Measurements from ENCODE around the gene FNDC4.
"Not testable (repeated sequence)": the region's sequence is repeated elsewhere in the genome, so short reads cannot be mapped to it uniquely, and the experiment has no call there.

The FNDC4 gene

DNA sequence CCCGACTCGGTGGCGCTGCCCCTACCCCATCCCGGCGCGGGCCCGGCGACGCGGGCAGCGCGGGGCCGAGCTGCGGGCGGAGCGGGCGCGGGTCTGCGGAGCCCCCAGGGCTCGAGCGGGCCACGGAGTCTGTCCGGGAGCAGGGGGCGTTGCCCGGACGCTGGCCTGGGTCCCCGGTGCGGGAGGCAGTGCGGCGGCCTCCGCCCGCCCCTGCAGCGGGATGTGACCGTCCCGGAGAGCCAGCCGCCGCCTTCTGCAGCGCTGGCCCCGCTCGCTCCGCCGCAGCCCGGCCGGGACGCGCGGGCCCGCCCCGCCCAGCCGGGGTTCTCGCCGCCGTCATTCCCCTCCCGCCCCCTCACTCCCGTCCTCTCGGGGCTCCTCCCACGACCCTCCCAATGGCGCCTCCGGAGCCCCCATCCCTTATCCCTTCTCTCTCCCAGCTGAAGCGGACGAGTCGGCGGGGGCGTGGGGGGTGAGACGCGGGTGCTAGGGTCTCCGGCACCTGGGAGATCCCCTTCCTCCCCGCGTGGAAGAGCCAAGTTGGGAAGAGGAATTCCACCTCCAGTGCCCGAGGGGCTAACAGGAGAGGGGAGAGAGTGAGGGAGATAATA lies at the start of gene FNDC4:
TSS of gene FNDC4 (minus strand) at position 257 of the 611 bp plus-strand sequence. CDS start 521 bp downstream, outside the sequence.
- no peak for DNase-seq

GRCh38 chr2:27544143-27544821 lies 49.3 kb upstream of the FNDC4 start:
- DNase-seq = no peak

DNA sequence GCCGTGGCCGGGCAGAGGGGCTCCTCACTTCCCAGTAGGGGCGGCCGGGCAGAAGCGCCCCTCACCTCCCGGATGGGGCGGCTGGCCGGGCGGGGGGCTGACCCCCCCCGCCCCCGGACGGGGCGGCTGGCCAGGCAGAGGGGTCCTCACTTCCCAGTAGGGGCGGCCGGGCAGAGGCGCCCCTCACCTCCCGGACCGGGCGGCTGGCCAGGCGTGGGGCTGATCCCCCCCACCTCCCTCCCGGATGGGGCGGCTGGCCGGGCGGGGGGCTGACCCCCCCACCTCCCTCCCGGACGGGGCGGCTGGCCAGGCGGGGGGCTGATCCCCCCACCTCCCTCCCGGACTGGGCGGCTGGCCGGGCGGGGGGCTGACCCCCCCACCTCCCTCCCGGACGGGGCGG lies 44.6 kb upstream of the FNDC4 start:
- not testable (repeated sequence) for DNase-seq

DNA sequence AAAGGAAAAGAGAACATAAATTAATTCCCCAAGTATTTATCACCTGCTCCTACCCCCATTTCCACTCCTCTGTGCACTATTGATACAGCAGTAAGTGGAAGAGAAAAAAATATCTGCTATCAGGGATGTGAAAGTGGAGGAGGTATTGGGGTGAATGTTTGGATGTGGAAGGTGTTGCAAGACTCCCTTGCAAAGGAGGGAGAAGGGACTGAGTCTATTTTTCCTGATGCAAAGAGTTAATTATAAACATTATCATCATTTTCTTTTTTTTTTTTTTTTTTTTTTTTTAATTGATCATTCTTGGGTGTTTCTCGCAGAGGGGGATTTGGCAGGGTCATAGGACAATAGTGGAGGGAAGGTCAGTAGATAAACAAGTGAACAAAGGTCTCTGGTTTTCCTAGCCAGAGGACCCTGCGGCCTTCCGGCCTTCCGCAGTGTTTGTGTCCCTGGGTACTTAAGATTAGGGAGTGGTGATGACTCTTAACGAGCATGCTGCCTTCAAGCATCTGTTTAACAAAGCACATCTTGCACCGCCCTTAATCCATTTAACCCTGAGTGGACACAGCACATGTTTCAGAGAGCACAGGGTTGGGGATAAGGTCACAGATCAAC lies 43.9 kb upstream of the FNDC4 start:
- not testable (repeated sequence) for DNase-seq

GRCh38 chr2:27537287-27537686 lies 42.3 kb upstream of the FNDC4 start:
- no peak for DNase-seq

GRCh38 chr2:27531983-27532382 lies 37.0 kb upstream of the FNDC4 start:
- no peak for DNase-seq

GRCh38 chr2:27527182-27527581 lies 32.2 kb upstream of the FNDC4 start:
- DNase-seq = no peak

DNA sequence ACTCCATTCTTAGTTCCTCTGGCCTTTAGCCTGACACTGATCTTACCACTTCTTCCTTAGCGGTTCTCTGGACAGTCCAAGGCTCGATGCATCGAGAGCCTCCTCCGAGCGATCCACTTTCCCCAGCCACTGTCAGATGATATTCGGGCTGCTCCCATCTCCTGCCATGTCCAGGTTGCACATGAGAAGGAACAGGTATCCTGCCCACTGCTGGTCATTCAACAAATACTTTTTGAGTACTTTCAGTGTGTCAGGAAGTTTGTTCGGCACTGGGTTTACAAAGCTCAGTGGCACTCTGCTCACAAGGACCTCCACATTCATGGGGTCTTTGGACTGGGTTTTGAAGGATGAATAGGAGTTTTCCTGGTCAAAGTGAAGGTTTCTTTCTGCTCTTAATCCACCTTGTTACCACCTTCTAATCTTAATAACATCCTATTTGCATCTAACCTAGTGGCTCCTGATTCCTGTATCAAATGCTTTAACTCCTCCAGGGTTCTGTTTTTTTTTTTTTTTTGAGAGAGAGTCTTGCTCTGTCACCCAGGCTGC lies 27.5 kb upstream of the FNDC4 start:
- DNase-seq = no peak

- DNase-seq = no peak
Observed at GRCh38 chr2:27520316-27520715, 25.3 kb upstream of the FNDC4 start.

- DNase-seq = no peak
Observed at GRCh38 chr2:27518782-27519113, 23.7 kb upstream of the FNDC4 start.

- no peak for DNase-seq
Observed at GRCh38 chr2:27518113-27518781, 23.2 kb upstream of the FNDC4 start.

- DNase-seq = no peak
Observed at GRCh38 chr2:27509326-27509725, 14.3 kb upstream of the FNDC4 start.

DNA sequence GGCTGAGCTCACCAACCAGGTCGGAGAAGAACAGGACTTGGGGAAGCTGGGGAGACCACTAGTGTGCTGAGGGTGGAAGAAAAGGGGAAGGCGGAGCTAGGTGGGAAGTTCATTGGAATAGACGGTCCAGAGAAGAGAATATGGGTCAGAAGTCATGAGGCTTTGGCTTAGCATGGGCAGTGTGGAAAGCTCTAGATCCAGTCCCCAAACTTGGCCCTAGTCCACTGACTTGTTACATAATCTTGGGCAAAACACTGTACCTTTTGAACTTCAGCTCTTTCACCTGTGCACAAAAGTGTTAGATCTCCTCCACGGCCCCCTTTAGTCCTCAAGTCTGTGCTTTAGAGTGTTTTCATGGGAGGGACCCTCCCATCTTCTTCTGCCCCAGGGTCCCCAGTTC lies 12.3 kb upstream of the FNDC4 start:
- no peak for DNase-seq

GRCh38 chr2:27506587-27506986 lies 11.6 kb upstream of the FNDC4 start:
- DNase-seq = no peak

GRCh38 chr2:27502142-27502541 lies 7.1 kb upstream of the FNDC4 start:
- DNase-seq = no peak

- no peak for DNase-seq
Observed at GRCh38 chr2:27501042-27501441, 6.0 kb upstream of the FNDC4 start.

DNA sequence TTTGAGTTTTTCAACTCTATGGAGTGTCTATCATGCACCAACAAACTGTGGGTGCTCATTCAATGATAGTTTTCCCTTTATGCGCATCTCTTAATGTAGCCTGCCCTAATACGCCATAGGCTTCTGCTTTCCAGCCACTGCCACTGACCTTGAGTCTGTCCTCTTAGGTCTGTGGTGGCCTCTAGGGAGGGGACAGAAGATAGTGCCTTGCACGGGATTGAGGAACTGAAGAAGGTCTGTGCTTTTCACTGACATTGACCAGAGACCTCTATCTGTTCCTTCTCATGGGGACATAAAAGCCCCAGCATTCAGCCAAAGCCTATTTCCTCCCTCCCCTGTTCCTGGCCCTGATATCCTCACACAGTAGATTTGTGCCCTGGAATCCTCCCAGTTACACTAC lies 4.0 kb upstream of the FNDC4 start:
- no peak for DNase-seq

DNA sequence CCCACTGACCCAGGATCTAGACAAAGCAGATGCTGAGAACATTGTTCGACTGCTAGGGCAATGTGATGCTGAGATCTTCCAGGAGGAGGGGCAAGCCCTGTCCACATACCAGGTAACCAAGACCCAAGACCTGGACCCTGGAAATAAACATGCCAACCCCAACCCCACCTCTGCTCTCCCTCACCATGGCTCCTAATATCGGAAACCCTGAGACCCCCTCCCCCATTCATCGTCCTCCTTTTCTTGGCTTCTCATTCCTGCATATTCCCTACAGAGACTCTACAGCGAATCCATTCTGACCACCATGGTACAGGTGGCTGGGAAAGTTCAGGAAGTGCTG lies 2.3 kb upstream of the FNDC4 start:
- no peak for DNase-seq

- DNase-seq = peak; percentile 18
Observed at GRCh38 chr2:27496357-27497287, 1.6 kb upstream of the FNDC4 start, which contains the start of gene GCKR. Gene GCKR, plus strand, starts transcription at chr2:27496839. Its CDS starts 66 bp downstream, at chr2:27496905.

DNA sequence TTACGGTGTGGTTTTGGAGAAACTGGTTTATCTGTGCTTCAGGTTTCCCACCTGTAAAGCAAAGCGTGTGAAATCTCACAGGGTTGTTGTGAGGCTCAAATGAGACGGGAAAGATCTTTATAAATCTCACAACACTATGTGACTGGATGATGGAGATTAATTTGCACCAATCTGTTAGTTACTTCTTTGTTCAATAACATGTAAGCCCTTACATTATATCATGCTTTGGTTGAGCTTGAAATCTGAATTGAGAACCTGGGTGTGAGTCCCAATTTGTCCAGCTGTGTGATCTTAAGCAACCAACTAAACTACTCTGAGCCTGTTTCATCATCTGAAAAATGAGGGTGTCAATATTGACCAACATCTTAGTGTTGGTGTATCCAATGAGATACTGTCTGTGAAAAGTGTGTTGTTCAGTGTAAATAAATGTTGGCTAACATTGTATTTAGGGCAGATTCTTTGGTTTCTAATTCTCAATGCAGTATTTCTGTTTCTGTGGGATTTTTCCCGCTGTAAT lies 898 bp upstream of the FNDC4 start:
- DNase-seq = no peak

DNA sequence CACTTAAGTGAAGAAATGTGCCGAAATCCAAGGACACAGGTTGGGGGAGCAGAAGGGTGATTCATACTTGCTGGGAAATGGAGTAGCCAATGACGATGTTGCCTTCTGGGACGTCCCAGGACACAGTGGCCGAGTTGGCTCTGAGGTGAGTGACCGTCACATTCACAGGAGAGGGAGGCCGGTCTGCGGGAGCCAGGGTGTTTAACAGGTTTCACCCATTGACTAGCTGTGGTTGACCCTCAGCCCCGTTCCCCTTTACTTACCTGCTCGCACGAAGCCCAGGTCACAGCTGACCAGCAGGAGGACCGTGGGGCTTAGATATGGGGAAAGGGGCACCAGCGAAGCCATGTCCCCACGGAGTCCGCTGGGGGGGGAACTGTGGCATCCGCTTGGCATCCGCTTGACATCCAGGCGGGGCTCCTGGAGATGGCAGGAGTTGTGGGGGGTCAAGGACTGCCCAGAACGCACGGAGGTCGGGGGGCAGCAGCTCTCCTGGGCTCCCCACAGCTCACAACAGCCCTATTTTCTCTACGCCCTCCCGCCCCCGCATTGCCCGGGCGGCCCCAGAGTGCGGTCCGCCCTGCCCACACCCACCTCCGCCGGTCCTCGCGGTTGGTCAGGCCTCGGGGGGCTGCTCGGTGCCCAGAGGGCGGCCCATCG lies 586 bp downstream of the FNDC4 start:
- DNase-seq = no peak

GRCh38 chr2:27493948-27494283 lies 1.1 kb downstream of the FNDC4 start:
- no peak for DNase-seq

Data from CD4-positive, alpha-beta T cell treated with Interferon gamma for 1 hour (primary cell).